Superior temporal gyrus (tissue), 1 donor: ENCODE data around the gene GGA3.
A peak's percentile ranks its signal among the peaks of the same experiment; 100 is the strongest.

Source experiments
- DNase-seq: peaks from one replicate; pipeline ENCODE4 v3.0.0-alpha.2; 2016; ENCODE audit errors: extremely low spot score

Gene GGA3

DNA sequence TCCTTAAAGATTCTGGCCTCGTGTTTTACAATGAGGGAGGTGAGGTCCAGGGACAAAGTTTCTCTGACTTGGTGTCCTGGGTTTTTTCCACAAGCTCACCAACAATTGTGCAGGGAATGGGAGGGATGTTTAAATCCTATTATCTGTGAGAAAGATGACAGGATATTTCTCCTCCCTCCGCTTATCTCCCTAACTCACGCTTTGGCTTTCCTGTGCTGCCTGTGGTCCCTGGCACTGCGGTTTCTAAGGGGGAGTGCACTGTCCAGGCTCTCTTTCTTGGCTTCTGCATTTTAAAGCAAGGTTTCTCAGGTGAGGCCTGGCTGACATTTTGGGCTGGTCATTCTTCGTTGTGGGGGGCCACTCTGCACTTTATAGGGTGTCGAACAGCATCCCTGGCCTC lies 16.4 kb downstream of the GGA3 start:
- DNase-seq: no peak

DNA sequence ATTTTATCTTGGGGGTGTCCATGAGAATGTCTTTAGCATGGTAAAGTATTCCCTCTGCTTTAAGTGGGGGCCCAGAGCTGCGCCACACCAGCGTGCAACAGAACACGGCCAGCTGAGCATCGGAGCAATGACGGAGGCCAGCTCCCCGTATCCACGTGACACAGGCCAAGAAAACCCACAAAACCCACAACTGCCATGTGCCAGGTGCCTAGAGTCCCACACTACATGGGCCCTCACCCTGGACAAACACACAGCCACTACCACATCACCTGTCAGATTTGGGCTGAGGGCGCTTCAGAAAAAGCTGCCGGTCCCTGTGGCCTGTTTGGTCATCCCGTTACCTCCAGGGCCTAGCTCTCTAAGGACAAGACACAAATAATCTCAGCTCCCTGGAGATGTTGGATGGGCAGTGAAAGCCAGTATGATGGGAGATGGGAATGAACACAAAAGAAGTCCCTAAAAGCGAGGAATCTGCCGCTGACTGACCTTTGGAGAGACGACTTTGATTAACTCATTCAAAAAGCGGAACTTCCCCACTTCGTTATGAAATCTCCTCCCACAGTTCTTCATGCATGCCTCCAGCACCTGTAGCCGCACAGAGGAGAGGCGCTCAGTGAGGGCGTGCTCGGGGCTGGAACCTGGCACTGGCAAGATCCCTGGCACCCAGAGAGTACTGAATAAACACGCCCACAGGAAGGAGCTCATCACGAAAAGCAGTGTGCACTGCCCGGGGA lies 17.1 kb downstream of the GGA3 start:
- no peak for DNase-seq

DNA sequence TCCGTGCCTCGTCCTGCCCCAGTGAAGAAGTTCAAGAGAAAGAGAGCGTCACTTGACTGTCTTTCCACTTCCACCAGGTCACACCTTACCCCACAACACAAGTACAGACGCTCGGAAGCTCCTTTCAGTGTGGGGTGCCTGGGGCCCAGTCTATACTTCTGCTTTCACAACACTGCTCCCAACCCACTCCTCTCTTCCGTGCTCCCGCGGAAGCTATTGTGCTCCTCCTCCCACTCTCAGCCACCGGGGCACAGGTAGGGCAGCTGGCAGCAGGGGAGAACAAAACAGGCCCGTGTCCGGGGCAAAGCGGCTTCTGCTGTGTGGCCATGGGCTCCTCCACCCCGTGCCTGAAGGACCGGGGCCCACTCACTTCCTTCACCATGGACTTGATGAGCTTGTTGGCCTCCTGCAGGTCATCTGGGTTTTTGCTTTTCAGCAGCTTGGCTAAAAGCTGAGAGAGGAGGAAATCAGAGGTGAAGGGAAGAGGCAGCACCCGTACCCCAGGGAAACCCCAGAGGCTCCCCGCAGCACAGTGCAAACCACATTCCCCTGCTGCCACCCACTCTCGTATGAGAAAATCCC lies 18.9 kb downstream of the GGA3 start:
- no peak for DNase-seq

DNA sequence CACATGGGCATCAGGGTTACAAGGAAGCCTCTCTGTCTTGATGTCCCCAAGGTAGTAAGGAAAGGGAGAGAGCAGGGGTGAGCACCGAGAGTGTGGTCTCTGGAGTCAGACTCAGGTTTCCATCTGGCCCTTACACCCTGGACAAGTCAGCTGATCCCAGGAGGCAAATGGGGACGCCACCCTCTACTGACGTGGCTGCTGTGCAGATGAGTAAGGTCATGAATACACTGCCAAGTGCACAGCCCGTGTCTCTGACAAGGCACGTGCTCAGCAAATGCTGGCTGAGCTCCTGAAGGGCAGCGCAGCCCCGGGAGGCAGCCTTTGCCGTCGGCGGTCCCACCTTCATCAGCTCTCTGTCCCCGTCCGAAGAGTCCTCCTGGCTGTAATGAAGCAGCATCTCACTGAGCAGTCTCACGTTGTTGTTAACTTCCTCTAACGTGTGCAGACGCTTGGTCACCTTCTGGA lies 19.4 kb downstream of the GGA3 start:
- no peak for DNase-seq

DNA sequence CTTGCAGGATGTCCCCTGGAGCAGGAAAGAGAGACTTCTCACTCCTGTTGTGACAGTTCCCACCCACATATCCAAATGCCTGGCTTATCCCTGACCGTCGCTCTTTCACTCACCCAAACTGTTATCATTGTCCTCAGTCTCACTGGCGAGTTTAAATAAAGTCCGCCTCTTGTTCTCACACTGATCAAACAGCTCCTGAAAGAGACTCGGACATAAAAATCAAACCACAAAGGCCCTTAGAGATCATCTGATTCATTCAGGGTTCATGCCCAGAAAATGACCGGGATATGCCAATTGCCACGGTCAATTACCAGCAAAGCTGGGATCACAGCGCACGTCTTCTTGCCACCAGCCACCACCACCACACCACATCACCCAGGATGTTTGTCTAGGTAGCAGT lies 19.9 kb downstream of the GGA3 start:
- DNase-seq: no peak

DNA sequence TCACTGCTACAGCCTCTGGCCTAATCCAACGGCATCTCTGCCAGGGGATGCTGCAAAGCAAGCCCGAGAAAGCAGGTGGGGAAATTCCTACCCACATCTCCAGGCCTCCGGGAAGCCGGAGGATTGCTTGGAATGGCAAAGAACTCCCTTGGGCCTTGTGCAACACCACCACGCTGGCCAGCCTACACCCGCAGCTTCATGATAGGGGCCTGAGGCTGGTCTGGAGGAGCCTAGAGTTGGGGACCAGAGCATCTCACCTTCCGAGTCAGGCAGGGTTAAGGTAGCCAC lies 20.3 kb downstream of the GGA3 start:
- no peak for DNase-seq

DNA sequence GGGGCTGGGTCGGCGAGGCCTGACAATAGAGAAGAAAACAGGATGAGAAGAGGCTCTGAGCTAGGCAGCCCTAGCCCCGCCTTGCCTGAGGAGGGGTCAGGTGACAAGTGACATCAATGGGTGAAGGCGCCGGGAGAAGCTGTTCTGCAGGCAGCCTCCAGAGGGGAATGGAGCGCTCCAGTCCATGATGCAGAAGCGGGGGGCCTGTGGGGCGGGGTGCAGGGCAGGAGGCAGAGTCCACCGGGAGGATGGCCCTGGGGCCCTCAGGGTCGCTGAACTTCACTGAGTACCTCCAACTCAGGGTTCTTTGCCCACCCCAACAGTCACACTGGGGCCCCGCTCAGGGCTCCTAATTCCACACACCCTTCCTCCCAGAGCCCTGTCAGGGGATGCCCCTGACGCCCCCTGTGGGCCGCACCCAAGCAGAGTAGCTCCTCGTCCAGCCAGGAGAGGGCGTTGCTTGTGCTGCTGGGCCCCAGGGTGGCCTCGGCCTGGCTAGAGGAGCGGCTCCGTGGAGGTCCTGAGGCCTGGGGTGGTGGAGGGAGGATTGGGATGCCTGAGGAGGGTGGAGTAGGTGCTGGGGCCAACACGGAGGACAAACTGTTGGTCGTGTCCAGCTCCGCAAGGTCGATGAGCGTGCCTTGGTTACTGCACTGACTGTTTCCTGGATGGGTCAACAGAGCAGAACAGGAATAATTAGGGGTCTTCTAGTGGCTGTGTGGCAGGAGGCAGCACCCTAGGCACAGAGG lies 20.8 kb downstream of the GGA3 start:
- DNase-seq: peak; percentile 49

DNA sequence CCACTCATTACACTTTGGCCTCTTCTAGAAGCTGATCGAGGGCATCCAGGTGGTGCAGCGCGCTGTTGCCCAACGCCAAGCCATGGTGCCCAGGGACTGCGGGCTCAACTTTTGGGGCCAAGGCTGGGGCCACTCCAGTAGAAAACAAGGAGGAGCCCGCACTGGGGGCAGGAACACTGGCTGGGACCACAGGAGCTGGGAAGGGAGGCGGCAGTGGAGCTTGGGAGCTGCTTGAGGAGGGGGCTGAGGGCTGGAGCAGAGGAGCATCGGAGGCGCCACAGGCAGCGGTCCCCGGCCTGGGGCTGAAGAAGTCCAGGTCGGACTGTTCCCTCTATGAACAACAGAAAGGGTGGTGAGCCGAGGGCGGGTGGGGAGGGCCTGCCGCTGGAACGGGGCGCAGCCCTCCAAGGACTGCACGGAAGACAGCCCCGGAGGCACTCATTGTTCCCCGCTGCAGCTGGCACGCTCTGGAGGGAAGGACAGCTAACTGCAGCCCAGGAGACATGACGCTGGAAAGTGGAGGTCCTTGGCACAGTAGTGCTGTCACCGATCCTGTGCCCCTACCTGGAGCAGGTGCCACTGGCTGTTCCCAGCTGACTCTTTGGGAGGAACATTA lies 21.5 kb downstream of the GGA3 start:
- DNase-seq: no peak

DNA sequence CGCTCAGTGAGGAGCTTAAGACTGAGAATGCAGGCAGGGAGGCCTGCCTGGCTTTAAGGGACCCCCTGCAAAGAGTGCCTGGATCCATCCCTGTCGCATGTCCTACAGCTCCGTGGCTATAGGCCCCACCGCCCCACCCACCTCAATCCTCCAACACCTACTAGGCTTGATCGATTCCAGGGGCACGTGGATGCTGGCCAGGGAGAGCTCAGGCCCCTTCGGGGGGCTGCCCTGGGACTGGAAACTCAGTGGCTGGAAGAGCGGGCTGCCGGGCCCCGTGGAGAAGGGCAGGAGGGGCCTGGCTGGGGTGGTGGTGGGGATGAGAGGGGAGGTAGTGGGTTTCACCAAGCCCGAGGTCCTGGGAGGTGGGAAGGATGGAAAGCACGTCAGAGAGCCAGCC lies 22.2 kb downstream of the GGA3 start:
- no peak for DNase-seq

DNA sequence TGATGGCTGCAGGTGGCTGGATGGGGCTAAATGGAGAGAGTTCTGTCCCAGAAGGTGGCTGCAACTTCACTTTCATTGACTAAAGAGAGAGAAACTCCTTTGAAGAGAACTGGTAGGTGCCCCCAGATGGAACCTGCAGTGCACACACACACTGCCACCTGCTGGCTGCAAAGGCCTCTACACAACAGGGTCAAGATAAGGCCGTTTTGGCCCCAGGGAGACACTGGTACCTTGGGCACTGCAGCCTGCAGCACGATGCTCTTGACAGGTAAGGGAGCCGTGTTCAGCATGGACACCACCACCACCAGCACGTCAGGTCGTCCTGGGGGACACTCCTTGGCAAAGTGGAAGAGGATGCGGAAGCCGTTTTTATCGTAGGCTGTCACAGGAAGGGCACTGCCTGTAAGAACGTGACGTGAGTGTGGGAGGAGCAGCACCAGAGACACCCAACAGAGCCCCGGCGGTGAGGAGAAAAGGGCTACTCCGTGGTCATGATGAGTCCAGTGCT lies 22.7 kb downstream of the GGA3 start:
- DNase-seq: peak; percentile 75

DNA sequence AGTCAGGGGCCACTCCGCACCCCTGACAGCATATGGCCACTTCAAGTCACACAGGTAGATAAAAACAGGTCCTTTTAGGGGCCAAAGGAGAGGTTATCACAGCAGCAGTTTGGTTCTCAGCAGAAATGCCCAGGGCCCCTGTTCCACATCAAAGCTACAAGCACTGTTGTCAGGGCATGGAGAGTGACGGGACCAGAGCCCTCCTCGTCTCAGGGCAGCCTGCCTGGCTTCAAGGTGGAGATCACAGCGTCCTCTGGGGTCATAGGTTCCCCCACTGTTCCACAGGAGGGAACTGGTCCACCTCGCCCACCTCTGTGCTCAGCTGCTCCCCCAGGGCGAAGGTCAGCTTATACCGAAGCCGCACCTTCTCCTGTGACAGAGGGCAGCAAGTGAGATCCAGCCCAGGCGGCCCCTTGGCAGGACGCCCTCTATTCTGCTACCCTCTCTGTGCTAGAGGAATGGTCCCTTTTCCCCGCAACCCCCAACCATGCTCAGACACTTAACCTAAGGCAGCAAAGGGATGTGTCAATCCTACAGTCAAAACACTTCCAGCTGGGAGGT lies 23.3 kb downstream of the GGA3 start:
- DNase-seq: no peak

DNA sequence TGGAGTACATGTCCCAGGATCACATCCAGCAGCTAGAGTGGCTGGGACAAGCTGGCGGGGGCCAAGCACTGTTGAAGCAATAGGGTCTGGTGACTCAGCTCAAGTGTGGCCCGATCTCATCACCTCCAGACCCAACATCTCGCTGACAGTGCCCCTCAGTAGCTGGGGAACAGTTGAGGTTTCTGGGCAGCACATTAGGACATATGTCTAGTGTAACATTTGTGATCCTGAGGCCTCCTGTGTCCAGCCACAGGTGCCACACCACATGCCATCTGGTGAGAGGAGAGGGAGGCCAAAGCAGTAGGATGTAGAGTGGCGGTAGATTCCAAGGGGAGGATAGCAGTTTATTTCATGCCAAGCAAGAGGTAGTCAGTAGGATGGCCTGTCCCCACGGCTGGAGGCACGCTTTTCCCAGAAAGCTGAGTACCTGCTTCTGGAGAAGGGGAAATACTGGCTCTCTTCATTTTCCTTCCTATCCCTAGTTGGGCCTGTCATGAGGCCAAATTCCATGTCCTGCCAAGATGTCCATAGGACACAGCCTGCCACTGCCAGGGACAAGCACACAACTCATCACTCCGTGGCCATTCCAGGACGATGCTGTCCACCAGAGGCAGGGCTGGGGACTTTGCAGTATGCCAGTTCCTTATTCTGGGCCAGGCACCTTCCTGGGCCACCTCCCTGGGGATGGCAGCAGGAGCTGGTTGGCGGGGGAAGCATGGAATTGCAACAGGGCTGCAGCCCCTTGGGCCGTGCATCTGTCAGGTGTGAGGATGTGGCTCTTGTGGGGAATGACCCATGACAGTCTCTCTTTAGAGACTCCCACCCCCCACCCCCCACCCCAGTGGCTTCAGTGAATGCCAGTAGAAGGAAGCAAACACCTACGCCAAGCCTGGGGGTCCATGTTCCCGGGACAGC lies 24.0 kb downstream of the GGA3 start:
- no peak for DNase-seq

DNA sequence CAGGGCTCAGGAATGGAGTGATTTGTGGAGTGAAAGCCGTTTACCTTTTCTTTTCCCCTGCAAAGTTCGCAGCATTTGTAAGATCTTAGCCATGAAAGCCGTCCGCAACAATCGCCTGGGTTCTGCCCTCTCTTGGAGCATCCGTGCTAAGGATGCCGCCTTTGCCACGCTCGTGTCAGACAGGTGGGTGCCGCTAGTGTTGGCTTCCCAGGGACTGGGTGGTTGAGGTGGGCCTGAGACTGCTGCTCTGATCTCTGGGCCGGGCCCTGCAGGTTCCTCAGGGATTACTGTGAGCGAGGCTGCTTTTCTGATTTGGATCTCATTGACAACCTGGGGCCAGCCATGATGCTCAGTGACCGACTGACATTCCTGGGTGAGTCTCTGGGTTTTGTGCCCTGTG lies 28.6 kb downstream of the GGA3 start:
- no peak for DNase-seq

DNA sequence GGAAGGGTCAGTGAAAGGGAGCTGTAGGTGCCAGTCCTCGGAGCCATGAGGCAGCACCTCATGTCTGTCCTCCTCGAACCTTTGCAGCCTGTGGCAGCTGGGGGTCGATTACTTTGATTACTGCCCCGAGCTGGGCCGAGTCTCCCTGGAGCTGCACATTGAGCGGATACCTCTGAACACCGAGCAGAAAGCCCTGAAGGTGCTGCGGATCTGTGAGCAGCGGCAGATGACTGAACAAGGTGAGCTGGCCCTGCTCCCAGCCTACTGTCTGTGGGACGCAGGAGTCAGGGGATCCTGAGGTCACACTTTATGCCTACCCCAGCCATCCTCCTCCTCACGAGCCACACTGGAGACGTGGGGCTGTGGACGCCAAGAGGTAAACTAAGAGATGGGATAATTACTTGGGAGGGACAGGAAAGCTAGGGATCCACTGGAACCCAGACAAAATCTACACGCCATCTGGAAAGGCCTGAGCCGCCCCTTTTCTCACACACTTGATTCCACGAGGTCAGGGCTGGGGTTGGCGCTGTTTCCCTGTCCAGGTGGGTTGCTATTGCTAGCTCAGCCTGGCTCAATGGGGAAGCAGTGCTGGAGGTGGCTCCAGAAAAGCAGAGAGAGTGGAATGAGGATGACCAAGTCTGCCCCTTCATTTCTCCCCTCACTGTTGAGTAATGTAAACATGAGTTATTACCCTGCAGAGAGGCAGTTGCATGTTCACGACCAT lies 29.5 kb downstream of the GGA3 start:
- DNase-seq: no peak

DNA sequence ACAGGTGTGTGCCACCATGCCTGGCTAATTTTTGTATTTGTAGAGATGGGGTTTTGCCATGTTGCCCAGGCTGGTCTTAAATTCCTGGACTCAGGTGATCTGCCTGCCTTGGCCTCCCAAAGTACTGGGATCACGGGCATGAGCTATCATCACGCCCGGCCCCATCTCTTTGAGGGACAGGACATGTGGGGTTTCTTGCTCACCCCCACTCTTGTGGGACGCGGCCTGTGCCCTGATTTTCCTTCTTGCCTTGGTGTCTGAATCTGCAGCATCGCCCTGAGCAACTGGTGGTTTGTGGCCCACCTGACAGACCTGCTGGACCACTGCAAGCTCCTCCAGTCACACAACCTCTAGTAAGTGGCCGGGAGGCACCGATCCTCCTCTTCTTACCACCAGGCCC lies 30.3 kb downstream of the GGA3 start:
- DNase-seq: no peak

DNA sequence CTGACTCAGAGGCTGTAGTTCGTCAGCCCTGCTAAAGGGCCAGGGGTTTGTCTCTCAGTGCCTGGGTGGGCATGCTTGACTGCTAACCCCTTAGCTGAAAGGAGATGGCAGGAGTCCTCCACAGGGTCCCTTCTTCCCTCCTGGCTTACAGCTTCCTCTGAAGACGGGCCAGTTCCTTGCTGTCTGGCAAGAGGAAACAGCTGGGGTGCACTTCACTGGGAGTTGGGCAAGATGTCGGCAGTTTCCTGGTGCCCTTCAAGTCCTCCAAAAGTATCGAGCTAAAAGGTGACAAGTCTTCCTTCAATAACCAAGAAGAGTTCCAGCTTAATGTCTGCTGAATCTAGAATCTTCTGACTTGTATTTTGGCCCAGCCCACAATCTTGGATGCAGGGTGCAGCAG lies 32.6 kb downstream of the GGA3 start:
- DNase-seq: no peak

DNA sequence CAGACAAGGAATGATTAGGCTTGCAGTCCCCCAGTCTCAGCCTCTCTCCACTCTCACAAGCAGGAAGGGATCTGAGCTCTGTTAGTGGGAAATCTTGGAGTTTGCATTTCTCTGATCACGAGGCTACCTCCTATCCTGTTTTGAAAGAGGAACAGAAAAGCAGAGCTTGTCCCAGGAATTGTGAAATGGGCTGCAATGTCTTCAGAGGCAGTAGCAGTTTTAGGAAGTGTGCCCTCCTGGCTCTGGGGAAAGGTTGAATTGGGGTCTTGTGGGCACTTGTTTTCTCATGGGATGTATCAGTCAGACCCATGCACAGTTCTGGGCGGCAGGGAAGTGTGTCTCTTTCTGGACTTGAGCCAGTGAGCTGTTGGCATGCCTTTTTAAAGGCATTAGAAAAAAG lies 33.1 kb downstream of the GGA3 start:
- DNase-seq: peak; percentile 46

DNA sequence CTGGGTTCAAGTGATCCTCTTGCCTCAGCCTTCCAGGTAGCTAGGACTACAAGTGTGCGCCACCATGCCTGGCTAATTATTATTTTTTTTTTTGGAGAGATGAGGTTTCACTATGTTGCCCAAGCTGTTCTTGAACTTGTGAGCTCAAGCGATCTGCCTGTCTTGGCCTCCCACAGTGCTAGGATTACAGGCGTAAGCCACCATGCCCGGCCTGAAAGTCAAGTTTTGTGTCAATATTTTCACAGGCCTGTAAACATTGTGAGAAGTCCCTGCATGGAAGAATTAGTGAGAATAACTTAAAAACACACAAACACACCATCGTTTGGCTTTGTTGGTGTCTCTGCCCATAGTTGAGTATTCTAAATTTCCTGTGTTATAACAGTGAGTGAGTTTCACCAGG lies 33.7 kb downstream of the GGA3 start:
- DNase-seq: no peak

DNA sequence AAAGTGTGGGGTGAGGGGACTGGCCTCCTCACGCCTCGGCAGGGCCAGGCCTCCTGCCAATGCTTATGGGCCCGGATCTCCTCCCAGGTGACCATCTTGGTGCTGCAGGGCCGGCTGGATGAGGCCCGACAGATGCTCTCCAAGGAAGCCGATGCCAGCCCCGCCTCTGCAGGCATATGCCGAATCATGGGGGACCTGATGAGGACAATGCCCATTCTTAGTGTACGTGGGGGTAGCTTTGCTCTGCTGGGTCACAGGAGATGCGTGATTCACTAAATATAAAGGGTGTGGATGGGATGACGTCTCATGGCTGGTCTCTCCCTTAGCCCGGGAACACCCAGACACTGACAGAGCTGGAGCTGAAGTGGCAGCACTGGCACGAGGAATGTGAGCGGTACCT lies 36.4 kb downstream of the GGA3 start:
- no peak for DNase-seq

DNA sequence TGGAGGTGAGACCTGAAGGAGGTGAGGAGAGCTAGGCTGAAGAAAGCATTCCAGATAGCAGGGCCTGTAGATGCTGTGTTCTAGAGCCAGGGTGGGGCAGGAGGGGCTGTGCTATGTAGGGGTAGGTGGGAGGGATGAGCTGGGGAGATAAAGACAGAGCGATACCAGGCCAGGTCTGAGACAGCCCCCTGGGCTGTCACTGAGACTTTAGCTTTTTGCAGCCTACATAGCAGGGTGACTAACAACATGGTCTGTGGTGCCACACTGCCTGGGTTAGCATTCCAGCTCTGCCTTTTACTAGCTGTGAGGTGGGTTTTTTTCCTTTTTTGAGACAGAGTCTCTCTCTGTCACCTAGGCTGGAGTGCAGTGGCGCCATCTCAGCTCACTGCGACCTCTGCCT lies 41.6 kb downstream of the GGA3 start:
- no peak for DNase-seq

DNA sequence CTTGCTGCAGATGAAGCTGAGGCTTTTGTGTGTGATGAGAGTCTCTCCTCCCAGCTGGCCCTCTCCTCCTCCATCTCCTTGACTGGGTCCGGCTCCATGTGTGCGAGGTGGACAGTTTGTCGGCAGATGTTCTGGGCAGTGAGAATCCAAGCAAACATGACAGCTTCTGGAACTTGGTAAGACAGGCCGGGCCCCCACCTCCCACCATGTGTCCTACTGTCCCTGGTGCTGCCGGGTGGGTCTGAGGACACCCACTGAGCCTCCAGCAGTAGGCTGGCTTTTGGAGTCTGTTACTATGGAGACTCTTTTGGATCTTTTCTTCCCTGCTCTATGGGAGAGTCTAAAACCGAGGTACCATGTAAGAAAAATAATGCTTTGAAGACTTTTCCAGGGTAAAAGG lies 43.3 kb downstream of the GGA3 start:
- no peak for DNase-seq
